HUES64 (cell line): ENCODE results near the gene PDE6B.

Experiments
- H3K27ac ChIP-seq: 2 replicates; pipeline ENCODE4 v1.7.0; 2013; ENCODE audit warnings: low read depth, low read length, inconsistent platforms
- H3K27me3 ChIP-seq: 2 replicates; pipeline ENCODE4 v1.6.1; 2013; ENCODE audit warnings: mild to moderate bottlenecking, low read length; ENCODE audit not compliant: insufficient read depth
- H3K36me3 ChIP-seq: 2 replicates; pipeline ENCODE4 v1.6.1; 2013; ENCODE audit warnings: mild to moderate bottlenecking, low read length; ENCODE audit not compliant: insufficient read depth
- H3K4me1 ChIP-seq: 2 replicates; pipeline ENCODE4 v1.6.1; 2013; ENCODE audit warnings: mild to moderate bottlenecking, low read length, moderate library complexity; ENCODE audit not compliant: insufficient read depth
- H3K4me3 ChIP-seq: 2 replicates; pipeline ENCODE4 v1.5.1; 2013; ENCODE audit warnings: mild to moderate bottlenecking, low read length, moderate library complexity
- H3K9ac ChIP-seq: 2 replicates; pipeline ENCODE4 v1.6.1; 2013; ENCODE audit warnings: mild to moderate bottlenecking, low read depth, low read length
- H3K9me3 ChIP-seq: 2 replicates; pipeline ENCODE4 v1.6.1; 2013; ENCODE audit warnings: low read depth, low read length; ENCODE audit not compliant: insufficient read depth
- WGBS: fragments of 150-250, 120-280 bp; methylation state at CpG from one replicate; pipeline ENCODE4 v1.1.7; 2013; ENCODE audit warnings: missing lambda C conversion rate; 5-methylcytosine and 5-hydroxymethylcytosine counted together

PDE6B gene

GRCh38 chr4:616911-617643, 8.3 kb upstream of the PDE6B start:
- Histone ChIP-seq H3K9me3 (no peaks in the 10 kb centered on the region), H3K27ac (no peak overlapping the region), H3K4me1 (no peaks in the 10 kb centered on the region), H3K36me3 (no peaks in the 10 kb centered on the region), H3K27me3 (no peaks in the 10 kb centered on the region), H3K9ac (no peak overlapping the region), H3K4me3 (no peak overlapping the region)
- 95% methylated on average over 27 of the region's 27 CpGs for WGBS

GRCh38 chr4:617644-618641, 7.4 kb upstream of the PDE6B start:
- Histone ChIP-seq H3K9me3 (no peaks in the 10 kb centered on the region), H3K27me3 (no peaks in the 10 kb centered on the region), H3K4me3 (no peak overlapping the region), H3K36me3 (no peaks in the 10 kb centered on the region), H3K9ac (no peak overlapping the region), H3K27ac (no peak overlapping the region), H3K4me1 (no peaks in the 10 kb centered on the region)
- WGBS, result 83% methylated on average over 18 of the region's 18 CpGs

DNA sequence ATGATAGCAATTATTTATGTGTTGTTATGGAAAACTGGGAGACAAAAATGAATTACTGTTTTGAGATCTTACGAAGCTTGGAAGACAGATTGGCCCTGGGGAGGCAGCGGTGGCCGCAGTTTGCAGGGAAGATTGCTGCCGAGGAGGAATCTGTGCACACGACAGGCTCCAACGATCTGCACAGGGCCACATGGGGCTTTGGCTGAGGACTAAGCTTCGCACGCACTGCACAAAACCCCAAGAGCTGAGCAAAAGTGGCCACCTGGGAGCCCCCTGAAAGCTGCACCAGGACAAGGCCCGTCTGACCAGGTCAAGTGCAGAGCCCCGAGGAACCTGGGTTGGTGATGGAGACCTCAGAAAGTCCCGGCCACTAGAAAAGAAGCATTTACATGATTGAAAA, 5.2 kb upstream of the PDE6B start:
- 93% methylated on average over 11 of the region's 11 CpGs for WGBS
- Histone ChIP-seq H3K36me3 (no peaks in the 10 kb centered on the region), H3K4me1 (peaks cover 5% of the 10 kb centered on the region), H3K9ac (no peak overlapping the region), H3K27me3 (no peaks in the 10 kb centered on the region), H3K4me3 (no peak overlapping the region), H3K27ac (no peak overlapping the region), H3K9me3 (no peaks in the 10 kb centered on the region)

DNA sequence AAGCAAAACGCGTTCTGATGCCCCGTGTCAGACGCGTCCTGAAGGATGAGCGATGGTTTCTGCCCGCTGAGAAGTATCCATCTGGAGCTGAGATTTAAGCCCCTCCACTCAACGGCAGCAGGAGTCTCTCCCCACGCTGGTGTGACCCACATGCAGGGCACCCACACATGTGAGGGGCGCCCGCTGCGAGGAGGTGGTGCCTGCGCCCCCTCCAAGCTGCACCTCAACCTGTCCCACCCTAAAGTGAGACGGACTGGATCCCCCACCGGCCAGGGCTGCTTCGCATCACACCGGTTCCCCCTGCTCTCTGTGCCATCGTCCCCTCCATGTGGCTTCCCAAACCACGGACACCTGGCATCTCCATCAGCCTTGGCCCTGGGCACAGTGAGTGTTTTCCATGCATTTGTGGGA, 4.5 kb upstream of the PDE6B start:
- peaks cover 9% of the 10 kb centered on the region for H3K4me1 ChIP-seq
- H3K27ac ChIP-seq, result no peak overlapping the region
- H3K9ac ChIP-seq, result no peak overlapping the region
- H3K36me3 ChIP-seq, result no peaks in the 10 kb centered on the region
- H3K9me3 ChIP-seq, result no peaks in the 10 kb centered on the region
- H3K27me3 ChIP-seq, result no peaks in the 10 kb centered on the region
- H3K4me3 ChIP-seq, result no peak overlapping the region
- WGBS, result 95% methylated on average over 19 of the region's 19 CpGs

GRCh38 chr4:621296-622070, 3.9 kb upstream of the PDE6B start:
- Histone ChIP-seq H3K9ac (no peak overlapping the region), H3K4me1 (peaks cover 9% of the 10 kb centered on the region), H3K4me3 (no peak overlapping the region), H3K36me3 (no peaks in the 10 kb centered on the region), H3K27ac (no peak overlapping the region), H3K27me3 (no peaks in the 10 kb centered on the region), H3K9me3 (no peaks in the 10 kb centered on the region)
- 89% methylated on average over 22 of the region's 22 CpGs for WGBS

DNA sequence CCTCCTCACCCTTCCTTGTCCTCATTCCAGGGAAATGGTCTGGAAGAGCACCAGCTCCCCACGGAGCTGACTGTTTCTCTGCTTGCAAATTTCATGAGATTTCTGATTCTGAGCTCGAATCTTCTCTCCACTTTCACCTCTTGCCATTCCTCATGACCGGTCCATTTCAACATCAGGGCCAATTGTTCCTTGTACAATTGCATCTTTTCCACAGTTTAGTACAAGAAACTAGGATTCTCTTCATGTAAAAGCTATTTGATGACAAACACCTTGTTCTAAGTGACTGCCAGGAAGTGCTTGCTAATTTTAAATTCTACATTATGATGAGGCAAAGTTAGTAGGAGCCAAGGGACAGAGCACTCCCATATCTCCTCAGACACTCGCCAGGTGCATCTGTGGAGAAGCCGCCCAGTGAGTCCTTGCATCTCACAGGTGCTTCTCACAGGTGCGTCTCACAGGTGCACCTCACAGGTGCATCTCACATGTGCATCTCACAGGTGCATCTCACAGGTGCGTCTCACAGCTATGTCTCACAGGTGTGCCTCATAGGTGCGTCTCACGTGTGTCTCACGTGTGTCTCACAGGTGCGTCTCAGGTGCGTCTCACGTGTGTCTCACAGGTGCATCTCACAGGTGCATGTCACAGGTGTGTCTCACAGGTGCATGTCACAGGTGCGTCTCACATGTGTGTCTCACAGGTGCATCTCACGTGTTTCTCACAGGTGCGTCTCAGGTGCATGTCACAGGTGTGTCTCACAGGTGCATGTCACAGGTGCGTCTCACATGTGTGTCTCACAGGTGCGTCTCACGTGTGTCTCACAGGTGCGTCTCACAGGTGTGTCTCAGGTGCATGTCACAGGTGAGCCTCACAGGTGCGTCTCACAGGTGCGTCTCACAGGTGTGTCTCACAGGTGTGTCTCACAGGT, 3.0 kb upstream of the PDE6B start:
- 91% methylated on average over 22 of the region's 22 CpGs for WGBS
- Histone ChIP-seq H3K4me3 (no peak overlapping the region), H3K36me3 (no peaks in the 10 kb centered on the region), H3K9ac (no peak overlapping the region), H3K27ac (no peak overlapping the region), H3K9me3 (no peaks in the 10 kb centered on the region), H3K4me1 (peaks cover 9% of the 10 kb centered on the region), H3K27me3 (no peaks in the 10 kb centered on the region)

DNA sequence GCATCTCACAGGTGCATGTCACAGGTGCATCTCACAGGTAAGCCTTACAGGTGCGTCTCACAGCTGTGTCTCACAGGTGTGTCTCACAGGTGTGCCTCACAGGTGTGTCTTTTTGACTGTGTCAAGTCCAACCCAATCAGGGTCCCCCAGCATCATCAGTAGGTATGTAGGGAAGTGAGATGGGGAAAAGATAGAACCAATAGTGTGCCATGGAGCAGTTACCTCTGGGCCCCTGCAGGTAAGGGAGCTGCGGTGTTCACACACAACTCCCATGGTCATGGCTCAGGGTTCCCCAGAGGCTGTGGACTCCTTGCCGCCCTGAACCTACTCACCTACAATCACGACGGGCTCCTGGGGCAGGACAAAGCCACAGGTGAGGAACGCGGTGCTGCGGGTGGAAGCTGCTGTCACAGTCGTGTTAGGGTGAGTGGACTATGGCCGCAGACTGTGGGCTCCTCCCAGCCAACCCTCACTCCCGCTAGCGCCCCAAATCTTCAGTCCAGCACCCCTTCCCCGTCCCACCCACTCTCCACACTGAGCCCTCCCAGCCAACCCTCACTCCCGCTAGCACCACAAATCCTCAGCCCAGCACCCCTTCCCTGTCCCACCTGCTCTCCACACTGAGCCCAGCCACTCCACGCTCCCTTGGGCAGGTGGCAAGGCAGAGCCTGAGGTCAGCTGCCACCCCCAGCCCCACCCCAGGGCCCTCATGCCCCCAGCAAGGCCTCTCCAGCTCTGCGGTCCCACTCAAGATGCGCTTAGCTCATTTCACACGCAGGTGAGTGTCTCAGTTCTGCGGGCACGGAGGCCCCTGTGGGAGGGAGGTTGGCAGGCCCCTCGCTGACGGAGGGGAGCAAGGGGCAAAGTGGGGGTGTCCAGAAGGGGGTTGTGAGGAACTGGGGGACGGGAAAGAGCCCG, 2.1 kb upstream of the PDE6B start:
- Histone ChIP-seq H3K4me3 (no peak overlapping the region), H3K9ac (no peak overlapping the region), H3K9me3 (no peaks in the 10 kb centered on the region), H3K27me3 (no peaks in the 10 kb centered on the region), H3K4me1 (peaks cover 9% of the 10 kb centered on the region), H3K27ac (no peak overlapping the region), H3K36me3 (no peaks in the 10 kb centered on the region)
- 91% methylated on average over 24 of the region's 24 CpGs for WGBS

- Histone ChIP-seq H3K4me1 (peaks cover 9% of the 10 kb centered on the region), H3K4me3 (no peak overlapping the region), H3K9me3 (no peaks in the 10 kb centered on the region), H3K27ac (no peak overlapping the region), H3K27me3 (no peaks in the 10 kb centered on the region), H3K9ac (no peak overlapping the region), H3K36me3 (no peaks in the 10 kb centered on the region)
- WGBS, result 82% methylated on average over 26 of the region's 29 CpGs
These were observed 1.3 kb upstream of the PDE6B start for GRCh38 chr4:623914-624566.

GRCh38 chr4:625631-626161, 323 bp downstream of the PDE6B start:
- H3K9me3 ChIP-seq, result no peaks in the 10 kb centered on the region
- no peaks in the 10 kb centered on the region for H3K27me3 ChIP-seq
- H3K4me1 ChIP-seq, result peaks cover 9% of the 10 kb centered on the region
- 93% methylated on average over 39 of the region's 39 CpGs for WGBS
- no peaks in the 10 kb centered on the region for H3K36me3 ChIP-seq
- H3K9ac ChIP-seq, result no peak overlapping the region
- no peak overlapping the region for H3K27ac ChIP-seq
- H3K4me3 ChIP-seq, result no peak overlapping the region
